ENCODE measurements around the gene TGIF2. TPM values are rescaled to one million over a fixed set of nuclear protein-coding genes. Genes with fewer than 3 reads are reported as not detected.

Gene TGIF2
- total and polyA plus RNA-seq, 2 of the 13 experiments (the other 11 are each of a cell fraction or from before 2014, with no cell fraction given), result 41.3 to 53.9 TPM

GRCh38 chr20:36641506-36641843, 68.1 kb downstream of the TGIF2 start (continued):
- TF ChIP-seq ZZZ3 (CRISPR knock-in tag; IDR thresholded peaks at IDR 0.05; ENCODE audit: borderline replicate concordance) (peak; percentile 33; the same call in 1 of the 2 replicates), ZNF891 (CRISPR knock-in tag; IDR thresholded peaks at IDR 0.05) (peak; percentile 53; the same call in 1 of the 2 replicates), SP1 (IDR thresholded peaks at IDR 0.05) (no peak), SP1 (CRISPR knock-in tag; IDR thresholded peaks at IDR 0.05) (peak; percentile 7; the same call in 1 of the 2 replicates), ZNF770 (CRISPR knock-in tag; IDR thresholded peaks at IDR 0.05) (peak; percentile 49; the same call in 1 of the 2 replicates), JUN (CRISPR knock-in tag; IDR thresholded peaks at IDR 0.05) (no peak), RFXAP (CRISPR knock-in tag; IDR thresholded peaks at IDR 0.05; ENCODE audit: borderline replicate concordance) (0 out of 2 replicates have a peak, but pooled peaks have one; percentile 4), ZNF720 (CRISPR knock-in tag; IDR thresholded peaks at IDR 0.05) (0 out of 2 replicates have a peak, but pooled peaks have one; percentile 15), ZNF580 (CRISPR knock-in tag; IDR thresholded peaks at IDR 0.05; ENCODE audit: borderline replicate concordance, low read depth) (peak; percentile 63; the same call in 1 of the 2 replicates), GFI1 (CRISPR knock-in tag; IDR thresholded peaks at IDR 0.05; ENCODE audit: borderline replicate concordance) (0 out of 2 replicates have a peak, but pooled peaks have one; percentile 2), ZNF691 (CRISPR knock-in tag; IDR thresholded peaks at IDR 0.05; ENCODE audit: borderline replicate concordance, low read depth) (0 out of 2 replicates have a peak, but pooled peaks have one; percentile 58), ZNF407 (CRISPR knock-in tag; IDR thresholded peaks at IDR 0.05; ENCODE audit: not compliant biosample characterization) (no peak), IRF9 (CRISPR knock-in tag; IDR thresholded peaks at IDR 0.05; ENCODE audit: borderline replicate concordance) (0 out of 2 replicates have a peak, but pooled peaks have one; percentile 57)
